Endodermal cell (in vitro differentiated cells): Measurements from ENCODE around the gene CAMK4. TPM values are rescaled to one million over a fixed set of nuclear protein-coding genes. Genes with fewer than 3 reads are reported as not detected.

Experiments
- DNase-seq: peaks from one replicate; pipeline ENCODE4 v3.0.0-alpha.2; 2017
- H3K27ac ChIP-seq: 2 replicates; pipeline ENCODE4 v1.5.1; 2013; ENCODE audit warnings: mild to moderate bottlenecking, low read depth, low read length, moderate library complexity
- H3K27me3 ChIP-seq: 2 replicates; pipeline ENCODE4 v1.6.1; 2013; ENCODE audit warnings: mild to moderate bottlenecking, low read length, moderate library complexity; ENCODE audit not compliant: insufficient read depth, control insufficient read depth, poor library complexity, severe bottlenecking
- H3K36me3 ChIP-seq: 2 replicates; pipeline ENCODE4 v1.7.0; 2013; ENCODE audit warnings: mild to moderate bottlenecking, low read length, moderate library complexity; ENCODE audit not compliant: control insufficient read depth, insufficient read depth
- H3K4me1 ChIP-seq: one replicate; pipeline ENCODE4 v1.7.0; 2013; ENCODE audit warnings: low read length; ENCODE audit not compliant: control insufficient read depth, insufficient read depth
- H3K4me3 ChIP-seq: 2 replicates; pipeline ENCODE4 v1.5.1; 2013; ENCODE audit warnings: mild to moderate bottlenecking, low read length, moderate library complexity
- H3K9ac ChIP-seq: 2 replicates; pipeline ENCODE4 v1.6.1; 2013; ENCODE audit warnings: mild to moderate bottlenecking, low read length, moderate library complexity; ENCODE audit not compliant: poor library complexity, severe bottlenecking; ENCODE audit errors: extremely low read depth
- H3K9me3 ChIP-seq: 2 replicates; pipeline ENCODE4 v1.6.1; 2013; ENCODE audit warnings: mild to moderate bottlenecking, low read length, moderate library complexity; ENCODE audit not compliant: control insufficient read depth
- H3K27ac Mint-ChIP-seq: 2 replicates; pipeline ENCODE4 v1.8.0; 2020; ENCODE audit warnings: mixed read lengths
- H3K27me3 Mint-ChIP-seq: 2 replicates; pipeline ENCODE4 v1.8.0; 2021; ENCODE audit warnings: mild to moderate bottlenecking, mixed read lengths; ENCODE audit not compliant: insufficient read depth
- H3K36me3 Mint-ChIP-seq: 2 replicates; pipeline ENCODE4 v1.8.0; 2020; ENCODE audit warnings: low read depth, mixed read lengths
- H3K4me1 Mint-ChIP-seq: 2 replicates; pipeline ENCODE4 v1.8.0; 2020; ENCODE audit warnings: mixed read lengths
- H3K4me3 Mint-ChIP-seq: 2 replicates; pipeline ENCODE4 v1.8.0; 2020; ENCODE audit warnings: mild to moderate bottlenecking, moderate library complexity, mixed read lengths
- H3K9me3 Mint-ChIP-seq: 2 replicates; pipeline ENCODE4 v1.8.0; 2020; ENCODE audit warnings: mild to moderate bottlenecking, mixed read lengths
- WGBS, 2 experiments: methylation state at CpG; one replicate each; pipeline versions ENCODE4 v1.1.5 to v1.1.7; 2013; ENCODE audit warnings: missing lambda C conversion rate in 2 of 2, mixed read lengths in 1 of 2; ENCODE audit not compliant: insufficient coverage in 1 of 2, insufficient read length in 1 of 2; 5-methylcytosine and 5-hydroxymethylcytosine counted together
- total RNA-seq, 2 donors: library from RNA; stranded (reverse); fragmentation: NEBNext Ultra II Directional in 1 of 2; extraction: Animal tissue kit (Norgen Biotek cat#: 25700) in 1 of 2; gene quantifications; 2 replicates in 1 of 2; 3 replicates in 1 of 2; pipeline ENCODE4 v1.2.1, GENCODE V29; 2021
- TF ChIP-seq, protein P1 (sequence below): fragments of 200-600 bp; sonication (generic); conservative IDR thresholded peaks from 2 replicates; pipeline ENCODE4 v1.5.0; 2021; ENCODE audit warnings: antibody characterized with exemption, mild to moderate bottlenecking

Gene CAMK4
- total RNA-seq, 2 donors from 2014 or later: 2.8 to 3.9 TPM

DNA sequence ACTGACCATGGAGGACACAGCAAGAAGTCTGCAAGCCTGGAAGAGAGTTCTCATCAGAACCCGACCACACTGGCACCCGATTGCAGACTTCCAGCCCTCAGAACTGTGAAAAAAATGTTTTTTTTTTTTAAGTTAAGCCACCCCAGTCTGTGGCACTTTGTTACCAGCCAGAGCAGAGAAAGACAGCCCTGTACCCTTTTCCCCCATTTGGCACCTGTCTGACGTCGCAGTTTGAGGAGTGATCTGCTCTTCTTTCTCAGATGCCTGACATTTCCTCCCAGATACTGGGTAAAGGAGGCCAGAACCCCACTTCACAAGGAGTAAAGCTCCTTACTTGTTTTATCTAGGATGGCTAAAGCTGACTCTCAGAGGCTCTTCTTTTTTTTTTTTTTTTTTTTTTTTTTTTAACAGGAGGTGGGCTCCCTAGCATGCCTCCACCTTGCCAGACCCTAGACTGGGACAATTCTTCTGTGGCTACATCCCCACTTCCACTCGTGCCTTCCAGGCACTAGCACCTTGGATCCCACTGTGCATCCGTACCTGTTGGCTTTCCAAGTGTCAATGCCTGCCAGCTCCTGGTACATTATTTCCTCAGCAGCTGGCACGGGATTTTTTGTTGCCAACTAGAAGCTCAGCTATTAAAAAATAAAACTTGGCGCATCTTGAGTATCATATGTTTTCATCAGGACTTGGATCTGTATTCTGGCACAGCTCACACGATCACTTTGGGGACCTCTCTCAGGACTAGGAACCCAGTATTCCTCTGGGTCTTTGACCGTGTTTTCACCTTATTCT is 14.4 kb downstream of the CAMK4 start:
- Histone ChIP-seq H3K9me3 (no peaks in the 10 kb centered on the region), H3K4me1 (no peaks in the 10 kb centered on the region), H3K36me3 (no peaks in the 10 kb centered on the region), H3K27me3 (no peaks in the 10 kb centered on the region), H3K9ac (no peak overlapping the region), H3K27ac (no peak overlapping the region), H3K4me3 (no peak overlapping the region)
- no peak overlapping the region for H3K4me3 Mint-ChIP-seq
- H3K27ac Mint-ChIP-seq: no peak overlapping the region
- 89 to 92% methylated on average over 9 to 10 of the region's 10 CpGs for WGBS, 2 experiments
- H3K9me3 Mint-ChIP-seq: no peaks in the 10 kb centered on the region
- no peaks in the 10 kb centered on the region for H3K4me1 Mint-ChIP-seq
- no peaks in the 10 kb centered on the region for H3K27me3 Mint-ChIP-seq
- no peak for DNase-seq
- TF ChIP-seq, protein P1, sequence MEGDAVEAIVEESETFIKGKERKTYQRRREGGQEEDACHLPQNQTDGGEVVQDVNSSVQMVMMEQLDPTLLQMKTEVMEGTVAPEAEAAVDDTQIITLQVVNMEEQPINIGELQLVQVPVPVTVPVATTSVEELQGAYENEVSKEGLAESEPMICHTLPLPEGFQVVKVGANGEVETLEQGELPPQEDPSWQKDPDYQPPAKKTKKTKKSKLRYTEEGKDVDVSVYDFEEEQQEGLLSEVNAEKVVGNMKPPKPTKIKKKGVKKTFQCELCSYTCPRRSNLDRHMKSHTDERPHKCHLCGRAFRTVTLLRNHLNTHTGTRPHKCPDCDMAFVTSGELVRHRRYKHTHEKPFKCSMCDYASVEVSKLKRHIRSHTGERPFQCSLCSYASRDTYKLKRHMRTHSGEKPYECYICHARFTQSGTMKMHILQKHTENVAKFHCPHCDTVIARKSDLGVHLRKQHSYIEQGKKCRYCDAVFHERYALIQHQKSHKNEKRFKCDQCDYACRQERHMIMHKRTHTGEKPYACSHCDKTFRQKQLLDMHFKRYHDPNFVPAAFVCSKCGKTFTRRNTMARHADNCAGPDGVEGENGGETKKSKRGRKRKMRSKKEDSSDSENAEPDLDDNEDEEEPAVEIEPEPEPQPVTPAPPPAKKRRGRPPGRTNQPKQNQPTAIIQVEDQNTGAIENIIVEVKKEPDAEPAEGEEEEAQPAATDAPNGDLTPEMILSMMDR: no peak
- no peaks in the 10 kb centered on the region for H3K36me3 Mint-ChIP-seq

- WGBS, 2 experiments: 67 to 75% methylated on average over 1 to 3 of the region's 3 CpGs
- no peak overlapping the region for H3K27ac Mint-ChIP-seq
- Histone ChIP-seq H3K27me3 (no peaks in the 10 kb centered on the region), H3K36me3 (no peaks in the 10 kb centered on the region), H3K4me1 (no peaks in the 10 kb centered on the region), H3K27ac (no peak overlapping the region), H3K4me3 (no peak overlapping the region), H3K9me3 (no peaks in the 10 kb centered on the region), H3K9ac (no peak overlapping the region)
- peaks cover 2% of the 10 kb centered on the region for H3K4me1 Mint-ChIP-seq
- TF ChIP-seq, protein P1: no peak
- H3K27me3 Mint-ChIP-seq: no peaks in the 10 kb centered on the region
- no peak overlapping the region for H3K4me3 Mint-ChIP-seq
- no peak for DNase-seq
- H3K36me3 Mint-ChIP-seq: no peaks in the 10 kb centered on the region
- no peaks in the 10 kb centered on the region for H3K9me3 Mint-ChIP-seq
Measured at GRCh38 chr5:111241696-111242095, 17.5 kb downstream of the CAMK4 start.

DNA sequence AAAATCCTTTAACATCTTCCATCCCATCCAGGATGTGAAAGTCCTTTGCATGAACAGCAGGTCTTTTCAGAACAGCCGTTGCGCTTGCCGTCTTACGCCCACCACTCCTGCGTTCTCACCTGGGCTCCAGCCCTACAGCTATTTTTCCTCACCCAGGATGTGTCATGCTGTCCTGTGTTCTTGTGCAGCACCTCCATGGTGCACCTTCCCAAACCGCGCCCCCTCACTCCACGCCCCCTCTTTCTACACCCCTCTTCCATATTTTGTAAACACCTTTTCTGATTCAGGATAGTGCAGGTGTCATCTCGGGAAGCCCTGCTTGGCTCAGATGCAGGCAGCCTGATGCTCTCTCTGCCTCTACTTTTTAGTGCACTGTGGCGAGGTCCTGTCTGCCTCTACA is 18.4 kb downstream of the CAMK4 start:
- no peaks in the 10 kb centered on the region for H3K27me3 Mint-ChIP-seq
- no peaks in the 10 kb centered on the region for H3K36me3 ChIP-seq
- no peak overlapping the region for H3K27ac ChIP-seq
- H3K4me1 ChIP-seq: no peaks in the 10 kb centered on the region
- H3K9me3 Mint-ChIP-seq: no peaks in the 10 kb centered on the region
- no peak overlapping the region for H3K4me3 Mint-ChIP-seq
- no peaks in the 10 kb centered on the region for H3K27me3 ChIP-seq
- H3K27ac Mint-ChIP-seq: no peak overlapping the region
- H3K36me3 Mint-ChIP-seq: no peaks in the 10 kb centered on the region
- H3K9ac ChIP-seq: no peak overlapping the region
- DNase-seq: no peak
- no peaks in the 10 kb centered on the region for H3K9me3 ChIP-seq
- TF ChIP-seq, protein P1: no peak
- H3K4me3 ChIP-seq: no peak overlapping the region
- peaks cover 2% of the 10 kb centered on the region for H3K4me1 Mint-ChIP-seq
- WGBS, 2 experiments: 87 to 100% methylated on average over 2 to 10 of the region's 10 CpGs
